Stimulated activated CD4-positive, alpha-beta T cell treated with anti-CD3 and anti-CD28 coated beads, Interleukin-2, amount 100 ng/mL, for 24 hours (primary cell): Measurements from ENCODE around the gene ABCE1.

ENCODE experiments used
- DNase-seq, 2 donors: peaks; one replicate each; pipeline ENCODE4 v3.0.0-alpha.2; 2020

Gene ABCE1

GRCh38 chr4:145177906-145178538, 79.9 kb downstream of the ABCE1 start:
- no peak for DNase-seq

GRCh38 chr4:145178740-145179280, 80.7 kb downstream of the ABCE1 start:
- peak; percentile 17 to 32 for DNase-seq
